PC-3 (cell line): ENCODE data around the gene BDKRB2.

Experiments
- EZH2 ChIP-seq: fragments of 300-600 bp; sonication (generic); IDR thresholded peaks from one replicate; pipeline ENCODE4 v1.6.1; 2017; ENCODE audit warnings: antibody characterized with exemption, mild to moderate bottlenecking, low read length; ENCODE audit not compliant: unreplicated experiment
- EZH2phosphoT487 ChIP-seq: fragments of 300-600 bp; sonication (generic); IDR thresholded peaks from 2 replicates; pipeline ENCODE4 v1.6.1; 2018; ENCODE audit warnings: mild to moderate bottlenecking, antibody characterized with exemption, low read length, borderline replicate concordance
- TF ChIP-seq, protein P1 (sequence below): fragments of 300-600 bp; sonication (generic); conservative IDR thresholded peaks from 2 replicates; pipeline ENCODE4 v1.5.1; 2017; ENCODE audit warnings: antibody characterized with exemption, low read depth, mild to moderate bottlenecking, low read length

DNA sequence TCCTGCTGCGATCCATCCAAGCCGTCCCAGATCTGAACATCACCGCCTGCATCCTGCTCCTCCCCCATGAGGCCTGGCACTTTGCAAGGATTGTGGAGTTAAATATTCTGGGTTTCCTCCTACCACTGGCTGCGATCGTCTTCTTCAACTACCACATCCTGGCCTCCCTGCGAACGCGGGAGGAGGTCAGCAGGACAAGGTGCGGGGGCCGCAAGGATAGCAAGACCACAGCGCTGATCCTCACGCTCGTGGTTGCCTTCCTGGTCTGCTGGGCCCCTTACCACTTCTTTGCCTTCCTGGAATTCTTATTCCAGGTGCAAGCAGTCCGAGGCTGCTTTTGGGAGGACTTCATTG lies 59.5 kb downstream of the BDKRB2 start:
- TF ChIP-seq, protein P1, sequence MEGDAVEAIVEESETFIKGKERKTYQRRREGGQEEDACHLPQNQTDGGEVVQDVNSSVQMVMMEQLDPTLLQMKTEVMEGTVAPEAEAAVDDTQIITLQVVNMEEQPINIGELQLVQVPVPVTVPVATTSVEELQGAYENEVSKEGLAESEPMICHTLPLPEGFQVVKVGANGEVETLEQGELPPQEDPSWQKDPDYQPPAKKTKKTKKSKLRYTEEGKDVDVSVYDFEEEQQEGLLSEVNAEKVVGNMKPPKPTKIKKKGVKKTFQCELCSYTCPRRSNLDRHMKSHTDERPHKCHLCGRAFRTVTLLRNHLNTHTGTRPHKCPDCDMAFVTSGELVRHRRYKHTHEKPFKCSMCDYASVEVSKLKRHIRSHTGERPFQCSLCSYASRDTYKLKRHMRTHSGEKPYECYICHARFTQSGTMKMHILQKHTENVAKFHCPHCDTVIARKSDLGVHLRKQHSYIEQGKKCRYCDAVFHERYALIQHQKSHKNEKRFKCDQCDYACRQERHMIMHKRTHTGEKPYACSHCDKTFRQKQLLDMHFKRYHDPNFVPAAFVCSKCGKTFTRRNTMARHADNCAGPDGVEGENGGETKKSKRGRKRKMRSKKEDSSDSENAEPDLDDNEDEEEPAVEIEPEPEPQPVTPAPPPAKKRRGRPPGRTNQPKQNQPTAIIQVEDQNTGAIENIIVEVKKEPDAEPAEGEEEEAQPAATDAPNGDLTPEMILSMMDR: no peak
- TF ChIP-seq EZH2 (no peak), EZH2phosphoT487 (no peak)
